GM10847 (cell line): ENCODE measurements around the gene MAPT.

ENCODE experiments used
- POLR2A ChIP-seq: IDR thresholded peaks from 2 replicates; pipeline ENCODE4 v1.6.1; 2011; ENCODE audit not compliant: insufficient read length; ENCODE audit errors: extremely low read depth

Gene MAPT

DNA sequence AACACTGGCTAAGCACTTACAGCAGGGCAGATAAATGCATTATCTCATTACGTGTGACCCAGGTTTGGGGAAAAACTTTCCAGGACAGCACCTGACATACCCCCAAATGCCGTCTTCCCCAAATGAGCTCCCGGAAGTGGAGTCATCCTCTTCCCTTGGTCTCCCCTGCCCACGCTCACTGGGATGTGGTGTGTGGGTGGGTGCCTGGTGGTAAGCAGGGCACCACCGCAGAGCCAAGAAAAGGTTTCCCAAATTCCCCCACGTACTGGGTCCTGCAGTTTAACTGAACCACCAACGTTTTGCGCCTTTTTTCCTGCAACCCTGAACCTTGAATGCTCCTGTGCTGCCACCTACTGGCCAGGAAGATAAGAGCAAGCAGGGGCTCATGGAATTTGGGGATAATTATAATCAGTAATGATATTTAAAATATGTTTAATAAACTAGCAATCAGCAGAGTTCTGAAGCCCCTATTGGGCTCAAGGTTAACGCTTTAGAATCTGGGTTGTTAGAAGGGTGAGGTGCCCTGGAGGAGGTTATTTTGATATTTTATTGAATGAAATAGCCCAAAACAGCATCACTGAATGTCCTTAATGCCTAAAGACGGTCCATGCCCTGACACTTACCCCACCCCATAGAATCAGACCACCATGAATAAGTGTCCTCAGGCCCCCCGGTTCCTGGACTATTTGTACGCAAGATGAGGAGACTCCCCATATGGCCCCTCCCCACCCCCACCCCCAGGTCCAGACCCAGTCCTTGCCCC lies 41.6 kb upstream of the MAPT start:
- TF ChIP-seq POLR2A, result no peak

- no peak for TF ChIP-seq POLR2A
Measured at GRCh38 chr17:45854209-45854608, 40.1 kb upstream of the MAPT start.

GRCh38 chr17:45855691-45856336 lies 38.5 kb upstream of the MAPT start:
- no peak for TF ChIP-seq POLR2A

GRCh38 chr17:45857977-45858708 lies 36.2 kb upstream of the MAPT start:
- no peak for TF ChIP-seq POLR2A

GRCh38 chr17:45861165-45861564 lies 33.2 kb upstream of the MAPT start:
- no peak for TF ChIP-seq POLR2A

- TF ChIP-seq POLR2A, result no peak
Measured at GRCh38 chr17:45863857-45864654, 30.3 kb upstream of the MAPT start.

DNA sequence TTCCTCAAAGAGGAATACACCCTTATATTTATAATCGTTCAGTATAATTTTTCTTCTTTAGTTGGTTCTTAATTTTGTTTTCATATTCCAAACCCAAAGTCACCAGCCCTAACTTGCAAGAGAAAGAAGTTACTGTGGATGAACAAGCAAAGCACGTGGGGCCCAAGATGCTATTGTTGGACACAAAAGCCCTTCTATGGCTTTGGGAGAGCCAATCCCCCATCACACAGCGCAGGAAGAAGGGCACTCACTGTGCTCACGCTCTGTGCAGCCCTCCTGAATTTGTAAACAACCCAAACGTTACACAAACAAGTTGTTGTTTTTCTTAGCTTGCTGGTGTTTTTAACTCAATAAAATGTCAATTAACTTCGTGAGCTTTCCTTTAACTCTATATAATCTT lies 27.2 kb upstream of the MAPT start:
- no peak for TF ChIP-seq POLR2A

GRCh38 chr17:45867702-45868101 lies 26.7 kb upstream of the MAPT start:
- TF ChIP-seq POLR2A, result no peak

DNA sequence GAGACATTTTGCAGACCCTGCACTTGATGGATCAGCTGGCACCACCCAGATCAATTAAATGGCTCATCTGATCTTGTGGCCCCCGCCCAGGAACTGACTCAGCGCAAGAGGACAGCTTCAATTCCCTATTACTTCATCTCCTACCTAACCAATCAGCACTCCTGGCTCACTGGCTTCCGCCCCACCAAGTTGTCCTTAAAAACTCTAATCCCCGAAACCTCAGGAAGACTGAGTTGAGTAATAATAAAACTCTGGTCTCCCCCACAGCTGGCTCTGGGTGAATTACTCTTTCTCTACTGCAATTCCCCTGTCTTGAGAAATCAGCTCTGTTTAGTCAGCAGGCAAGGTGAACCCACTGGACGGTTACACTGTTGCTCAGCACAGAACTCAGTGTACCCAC lies 26.1 kb upstream of the MAPT start:
- no peak for TF ChIP-seq POLR2A

- no peak for TF ChIP-seq POLR2A
Measured at GRCh38 chr17:45869676-45870341, 24.5 kb upstream of the MAPT start.

GRCh38 chr17:45870342-45870974 lies 23.9 kb upstream of the MAPT start:
- TF ChIP-seq POLR2A, result no peak

DNA sequence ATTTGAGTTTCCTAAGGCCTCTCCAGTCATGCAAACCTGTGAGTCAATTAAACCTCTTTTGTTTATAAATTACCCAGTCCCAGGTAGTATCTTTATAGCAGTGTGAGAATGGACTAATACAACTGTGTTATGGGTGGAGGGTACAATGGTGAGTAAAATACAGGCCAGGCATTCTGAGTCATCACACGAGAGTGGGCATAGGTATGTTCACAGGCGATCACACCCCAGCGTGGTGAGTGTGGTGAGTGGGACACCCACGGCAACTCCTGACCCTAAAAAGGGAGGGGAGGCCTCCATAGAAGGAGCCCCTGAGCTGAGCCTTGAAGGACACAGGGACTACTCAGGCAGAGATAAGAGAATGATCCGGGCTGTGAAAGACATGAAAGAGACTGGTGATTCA lies 22.6 kb upstream of the MAPT start:
- TF ChIP-seq POLR2A, result no peak

DNA sequence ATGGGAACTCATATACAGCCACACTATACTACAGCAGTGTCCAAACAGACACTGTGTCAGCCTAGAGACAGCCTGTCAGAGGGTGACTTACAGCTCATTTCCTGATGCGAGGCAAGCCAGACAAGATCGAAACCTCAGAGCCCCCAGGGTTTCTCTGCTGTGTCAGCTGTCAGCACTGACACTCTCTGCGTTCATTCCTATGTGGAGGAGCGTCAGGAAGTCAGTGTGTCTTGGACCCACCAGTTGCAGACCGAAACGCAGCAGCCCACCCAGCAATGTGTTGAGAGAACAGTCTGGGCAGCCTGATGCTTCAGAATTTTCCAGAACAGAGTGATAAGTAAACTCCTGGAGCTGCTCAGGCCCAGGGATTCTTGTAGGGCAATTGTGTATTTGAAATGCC lies 20.6 kb upstream of the MAPT start:
- no peak for TF ChIP-seq POLR2A

DNA sequence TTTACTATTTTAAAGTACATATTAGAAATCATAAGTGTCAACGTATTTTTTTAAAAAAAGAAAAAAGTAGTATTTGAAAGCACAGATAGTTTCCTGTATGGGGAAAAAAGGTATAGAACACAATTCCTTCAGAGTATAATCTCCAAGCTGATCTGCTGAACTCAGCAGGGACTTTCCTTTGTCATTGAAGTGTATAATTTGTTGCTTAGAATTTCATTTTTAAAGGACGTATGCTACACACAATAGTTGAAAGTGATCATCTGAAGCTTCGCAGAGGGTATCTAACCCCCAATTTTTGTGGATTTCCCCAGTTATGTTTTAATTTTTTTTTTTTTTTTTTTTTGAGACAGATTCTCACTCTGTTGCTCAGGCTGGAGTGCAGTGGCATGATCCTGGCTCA lies 20.2 kb upstream of the MAPT start:
- no peak for TF ChIP-seq POLR2A
